ENCODE data around the gene CDC73. TPM values are rescaled to one million over a fixed set of nuclear protein-coding genes. Genes with fewer than 3 reads are reported as not detected.

CDC73 gene
- total and polyA plus RNA-seq, 2 of the 13 experiments (the other 11 are each of a cell fraction or from before 2014, with no cell fraction given), result 20.2 to 26.3 TPM

- H3K27ac ChIP-seq (ENCODE audit: extremely low read length, insufficient read depth, low read length), result peak overlapping the region; percentile 68
- FAIRE-seq, result no peak
- H3K4me2 ChIP-seq (ENCODE audit: low read depth, low read length), result peak overlapping the region; percentile 30
- H2AFZ ChIP-seq (ENCODE audit: low read length), result no peak overlapping the region
- H3K4me3 ChIP-seq (replicated peaks in 1 of 3; ENCODE audit: insufficient read depth in 1 of 3, low read depth in 2 of 3, low read length in 3 of 3), result peak overlapping the region; percentile 9 to 48 (median 17); a peak in 5 of 6 replicates
- no peaks in the 10 kb centered on the region for H3K9me3 ChIP-seq (ENCODE audit: low read length)
- intact Hi-C loops (cut with micrococcal nuclease; ENCODE audit: unreplicated experiment), result no loop called here
- in situ Hi-C loops (cut with HindIII; ENCODE audit: extremely low pct_ligation_motif_present, low pct_unique_long_range_greater_than_20kb), result no loop called here
- H3K4me1 ChIP-seq (ENCODE audit: insufficient read depth, low read length), result peaks cover 71% of the 10 kb centered on the region
- DNase-seq (ENCODE audit: low spot score), result peak; percentile 51
- no peaks in the 10 kb centered on the region for H3K79me2 ChIP-seq (ENCODE audit: insufficient read depth, low read length)
- WGBS (ENCODE audit: low lambda C conversion rate), result 3% methylated on average over 6 of the region's 6 CpGs
- POLR2A ChIA-PET, result no interaction called here
- H4K20me1 ChIP-seq (ENCODE audit: insufficient read depth, low read length), result no peaks in the 10 kb centered on the region
- no peak for ATAC-seq
- no TSS peak for BruUV-seq (replicated peaks)
- CTCF ChIA-PET (ENCODE audit: low intra/inter-chr PET ratio, low total read pairs), result no interaction called here
- H3K36me3 ChIP-seq (replicated peaks in 1 of 2; ENCODE audit: control insufficient read depth in 1 of 2, insufficient read depth in 2 of 2, low read length in 2 of 2), result no peaks in the 10 kb centered on the region
- no peaks in the 10 kb centered on the region for H3K27me3 ChIP-seq (ENCODE audit: control insufficient read depth in 1 of 2, insufficient read depth in 2 of 2, low read length in 2 of 2)
- 0 out of 2 replicates have a peak overlapping the region, but pooled peaks have one; percentile 18 for H3K9ac ChIP-seq (ENCODE audit: insufficient read depth, low read depth, low read length)
- peak; percentile 43; the same call in 1 of the 2 replicates for TF ChIP-seq NCOA2 (CRISPR knock-in tag; IDR thresholded peaks at IDR 0.05)
- TF ChIP-seq ZNF512B (CRISPR knock-in tag; IDR thresholded peaks at IDR 0.05; ENCODE audit: borderline replicate concordance), result no peak
- no peak for TF ChIP-seq ZNF460 (CRISPR knock-in tag; IDR thresholded peaks at IDR 0.05; ENCODE audit: borderline replicate concordance)
- no peak for TF ChIP-seq ZNF550 (CRISPR knock-in tag; IDR thresholded peaks at IDR 0.05; ENCODE audit: borderline replicate concordance)
- peak; percentile 77; the same call in 1 of the 2 replicates for TF ChIP-seq SOX5 (CRISPR knock-in tag; IDR thresholded peaks at IDR 0.05; ENCODE audit: borderline replicate concordance)
- no peak for TF ChIP-seq ATF4 (CRISPR knock-in tag; IDR thresholded peaks at IDR 0.05)
- 0 out of 2 replicates have a peak, but pooled peaks have one; percentile 37 for TF ChIP-seq PPARG (CRISPR knock-in tag; conservative IDR thresholded peaks at IDR 0.05)
- no peak for TF ChIP-seq CREBL2 (CRISPR knock-in tag; IDR thresholded peaks at IDR 0.05; ENCODE audit: borderline replicate concordance)
- no peak for TF ChIP-seq FIP1L1 (IDR thresholded peaks at IDR 0.05; ENCODE audit: borderline replicate concordance, insufficient read depth, low read depth, low read length)
- no peak for TF ChIP-seq E2F2 (CRISPR knock-in tag; IDR thresholded peaks at IDR 0.05; ENCODE audit: borderline replicate concordance)
- TF ChIP-seq ZSCAN25 (CRISPR knock-in tag; IDR thresholded peaks at IDR 0.05), result no peak
- TF ChIP-seq SNAI1 (CRISPR knock-in tag; IDR thresholded peaks at IDR 0.05; ENCODE audit: borderline replicate concordance), result no peak
- no peak for TF ChIP-seq ZNF891 (CRISPR knock-in tag; IDR thresholded peaks at IDR 0.05)
- TF ChIP-seq MTF2 (CRISPR knock-in tag; IDR thresholded peaks at IDR 0.05; ENCODE audit: borderline replicate concordance), result no peak
- TF ChIP-seq ZNF549 (CRISPR knock-in tag; IDR thresholded peaks at IDR 0.05), result no peak
- TF ChIP-seq FOSL1 (CRISPR knock-in tag; IDR thresholded peaks at IDR 0.05; ENCODE audit: borderline replicate concordance), result no peak
- peak; percentile 28; the same call in 1 of the 2 replicates for TF ChIP-seq MLX (CRISPR knock-in tag; IDR thresholded peaks at IDR 0.05)
Measured at GRCh38 chr1:193114485-193115095, 7.2 kb upstream of the CDC73 start.

Measured in HepG2 (cell line).